Pancreas (tissue), 10 donors: ENCODE results near the gene FGFR3. TPM values are rescaled to one million over a fixed set of nuclear protein-coding genes. Genes with fewer than 3 reads are reported as not detected.

Source experiments
- ATAC-seq, 4 donors: fragments of 200-7000 bp; cut with Tn5 transposase; one replicate each; pipeline versions ENCODE4 v1.8.0 to v1.9.1; 2020; ENCODE audit warnings: mild to moderate bottlenecking in 4 of 4, moderate library complexity in 4 of 4
- DNase-seq, 6 donors: peaks; one replicate each; pipeline ENCODE4 v3.0.0-alpha.2; 2020
- FAIRE-seq: peaks from 2 replicates; lab custom pipeline; 2012; peaks lifted over from hg19 to GRCh38; lab: Jason Lieb, UNC
- H3K27ac ChIP-seq, 4 donors: fragments of 200-600 bp; sonication (generic); 1 replicate in 3 of 4; 2 replicates in 1 of 4; pipeline versions ENCODE4 v1.5.0 to v1.8.0; 2020
- H3K27me3 ChIP-seq, 4 donors: fragments of 200-600 bp; one replicate each; pipeline ENCODE4 v1.8.0; 2021
- H3K36me3 ChIP-seq, 3 donors: fragments of 200-600 bp; sonication (generic) in 1 of 3; one replicate each; pipeline versions ENCODE4 v1.5.0 to v1.8.0; 2020 to 2021
- H3K4me1 ChIP-seq, 3 donors: fragments of 200-600 bp; one replicate each; pipeline ENCODE4 v1.8.0; 2021
- H3K4me3 ChIP-seq, 4 donors: fragments of 200-600 bp; sonication (generic) in 2 of 4; one replicate each; pipeline versions ENCODE4 v1.5.0 to v1.8.0; 2020 to 2021
- H3K9me3 ChIP-seq, 4 donors: fragments of 200-600 bp; one replicate each; pipeline ENCODE4 v1.8.0; 2021
- CTCF ChIP-seq, 4 donors: fragments of 200-600 bp; sonication (generic) in 3 of 4; IDR thresholded peaks; one replicate each; pipeline versions ENCODE4 v1.5.0 to v1.8.0; 2021; ENCODE audit warnings: antibody characterized with exemption in 4 of 4
- WGBS, 2 donors: extraction: QIAGEN DNeasy Blood & Tissue Kit; methylation state at CpG; one replicate each; pipeline ENCODE4 v1.1.7; 2013; 5-methylcytosine and 5-hydroxymethylcytosine counted together
- intact Hi-C, 3 donors: fragments of 100-400 bp; cut with DNase I; formaldehyde crosslinking; loops; one replicate each; pipeline versions ENCODE4 v1.11.1 to v1.14.2; 2022
- polyA plus RNA-seq, 2 donors: library from polyadenylated mRNA; stranded (reverse); fragments of 200-250 nt; gene quantifications; one replicate each; pipeline ENCODE4 v1.2.3, GENCODE V29; 2013
- total RNA-seq, 6 donors: library from RNA; stranded (reverse); fragmentation: NEBNext Ultra II Directional in 4 of 6; extraction: Animal tissue kit (Norgen Biotek cat#: 25700) in 4 of 6; gene quantifications; one replicate each; pipeline versions ENCODE4 v1.2.1 to v1.2.4, GENCODE V29; 2021 to 2023
- donor health status: healthy with polysubstance abuse.
- donor health status: DM: no; HTN: no; CAD: no; lungs with moderate emphysema.
- donor health status: DM: no; HTN: no; CAD: no.
- donor health status: control.
- donor health status: control.
- donor health status: Bipolar disorder and iron deficiency.
- donor health status: DM: yes; HTN: yes; CAD: no.
- donor health status: DM: no; HTN: no; CAD: no.
- donor health status: DM: no; HTN: no; CAD: no.
- donor health status: DM: yes; HTN: yes; CAD: no.

FGFR3 gene
- total and polyA plus RNA-seq, 8 donors = 40.4 to 300 (median 64.8) TPM

DNA sequence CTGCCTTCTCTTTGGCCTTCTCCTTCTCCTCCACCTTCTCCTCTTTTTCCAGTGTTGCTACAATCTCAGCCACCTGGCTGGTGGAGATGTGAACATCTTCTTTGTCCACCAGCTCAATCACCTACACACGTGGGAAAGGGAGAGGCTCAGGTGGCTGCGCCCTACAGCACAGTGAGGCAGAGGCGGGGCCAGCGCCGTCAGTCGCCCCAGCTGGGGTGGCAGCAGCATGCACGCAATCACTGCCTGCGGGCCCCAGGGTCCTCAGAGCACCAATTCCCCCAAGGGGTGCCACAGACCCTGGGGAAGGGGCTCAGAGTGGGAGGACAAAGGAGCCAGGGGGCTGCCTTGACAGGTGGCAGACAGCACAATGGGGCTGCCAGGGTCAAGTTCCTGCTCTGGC, 21.4 kb downstream of the FGFR3 start:
- H3K27me3 ChIP-seq = no peaks in the 10 kb centered on the region
- no peak overlapping the region for H3K4me3 ChIP-seq
- FAIRE-seq = no peak
- ATAC-seq = no peak
- H3K9me3 ChIP-seq = no peaks in the 10 kb centered on the region
- H3K27ac ChIP-seq = no peak overlapping the region
- intact Hi-C loops = no loop called here
- DNase-seq = peak in 1 of 6 donors; percentile 59
- peaks cover 0 to 5% (median 4%) of the 10 kb centered on the region in 3 donors for H3K4me1 ChIP-seq
- no peak for TF ChIP-seq CTCF (IDR thresholded peaks at IDR 0.05)
- 92 to 97% methylated on average over 8 of the region's 8 CpGs for WGBS, 2 donors
- peaks cover 9 to 46% (median 12%) of the 10 kb centered on the region in 3 donors for H3K36me3 ChIP-seq

- Histone ChIP-seq H3K4me3 (no peak overlapping the region), H3K36me3 (peaks cover 9 to 46% (median 12%) of the 10 kb centered on the region in 3 donors), H3K27ac (no peak overlapping the region), H3K9me3 (no peaks in the 10 kb centered on the region), H3K4me1 (peaks cover 0 to 6% (median 5%) of the 10 kb centered on the region in 3 donors), H3K27me3 (no peaks in the 10 kb centered on the region)
- TF ChIP-seq CTCF (IDR thresholded peaks at IDR 0.05) = no peak
- 91 to 93% methylated on average over 34 of the region's 34 CpGs for WGBS, 2 donors
- intact Hi-C loops = no loop called here
- DNase-seq (peak in 2 of 6 donors; percentile 53 to 65), FAIRE-seq (no peak), ATAC-seq (no peak)
Measured at GRCh38 chr4:1815096-1815996, 22.3 kb downstream of the FGFR3 start.

DNA sequence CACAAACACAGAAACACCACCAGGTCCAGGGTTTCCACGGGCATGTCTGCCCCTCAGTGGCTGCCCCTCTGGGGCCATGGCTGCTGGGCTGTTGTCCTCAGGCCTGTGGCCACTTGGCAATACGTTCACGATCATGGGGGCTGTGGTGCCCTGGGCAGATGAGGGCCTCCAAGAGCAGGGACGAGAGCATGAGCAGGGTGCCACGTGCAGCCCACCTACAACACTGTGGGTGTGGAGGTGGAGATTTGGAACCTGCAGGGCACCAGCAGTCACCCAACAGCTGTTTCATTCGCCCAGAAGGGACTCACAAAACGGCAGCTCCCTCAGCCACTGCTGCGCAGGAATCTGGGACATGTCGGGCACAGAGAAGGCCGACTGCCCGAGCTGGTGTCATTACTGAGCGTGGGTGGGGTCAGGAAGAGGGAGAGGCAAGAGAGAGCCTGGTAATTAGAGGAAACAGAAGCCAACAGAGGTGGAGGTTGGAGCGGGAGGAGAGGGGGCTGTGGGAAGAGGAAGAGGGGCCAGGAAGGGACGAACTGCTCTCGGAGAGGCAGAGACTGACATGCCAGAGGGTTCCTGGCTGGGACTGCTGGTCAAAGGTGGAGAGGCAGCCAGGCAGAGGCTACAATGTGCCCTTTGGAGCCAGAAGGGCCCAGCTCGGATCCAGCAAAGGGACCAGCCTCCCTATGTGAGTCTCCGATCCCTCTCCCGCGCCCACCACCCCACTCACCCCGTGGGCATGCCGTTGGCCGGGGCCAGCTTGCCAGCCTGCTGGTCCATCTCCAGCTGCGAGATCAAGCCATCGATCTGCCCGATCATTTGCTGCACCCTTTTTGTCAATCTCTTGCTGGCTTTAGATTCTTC, 23.1 kb downstream of the FGFR3 start:
- FAIRE-seq = no peak
- intact Hi-C loops = no loop called here
- peak in 2 of 6 donors; percentile 54 to 62 for DNase-seq
- no peak for ATAC-seq
- no peak for TF ChIP-seq CTCF (IDR thresholded peaks at IDR 0.05)
- Histone ChIP-seq H3K4me3 (no peak overlapping the region), H3K36me3 (peaks cover 9 to 46% (median 12%) of the 10 kb centered on the region in 3 donors), H3K27me3 (no peaks in the 10 kb centered on the region), H3K9me3 (no peaks in the 10 kb centered on the region), H3K27ac (no peak overlapping the region), H3K4me1 (peaks cover 0 to 6% (median 5%) of the 10 kb centered on the region in 3 donors)
- WGBS, 2 donors = 91 to 92% methylated on average over 25 of the region's 25 CpGs

GRCh38 chr4:1819284-1819683, 26.2 kb downstream of the FGFR3 start:
- intact Hi-C loops = no loop called here
- H3K9me3 ChIP-seq = no peaks in the 10 kb centered on the region
- ATAC-seq = peak; percentile 66 to 82 (median 74)
- peak in 2 of 6 donors; percentile 64 to 67 for DNase-seq
- peaks cover 0 to 6% (median 0%) of the 10 kb centered on the region in 3 donors for H3K4me1 ChIP-seq
- 43 to 49% methylated on average over 10 of the region's 10 CpGs for WGBS, 2 donors
- no peak overlapping the region for H3K27ac ChIP-seq
- FAIRE-seq = no peak
- no peak overlapping the region for H3K4me3 ChIP-seq
- H3K36me3 ChIP-seq = peaks cover 9 to 52% (median 21%) of the 10 kb centered on the region in 3 donors
- no peak for TF ChIP-seq CTCF (IDR thresholded peaks at IDR 0.05)
- H3K27me3 ChIP-seq = no peaks in the 10 kb centered on the region
